Measurements from ENCODE around the gene CLASP2. TPM values are rescaled to one million over a fixed set of nuclear protein-coding genes. Genes with fewer than 3 reads are reported as not detected.

Gene CLASP2
- polyA plus RNA-seq, 1 donor (not counting 4 experiments of a cell fraction or from before 2014, with no cell fraction given): 49.5 TPM

DNA sequence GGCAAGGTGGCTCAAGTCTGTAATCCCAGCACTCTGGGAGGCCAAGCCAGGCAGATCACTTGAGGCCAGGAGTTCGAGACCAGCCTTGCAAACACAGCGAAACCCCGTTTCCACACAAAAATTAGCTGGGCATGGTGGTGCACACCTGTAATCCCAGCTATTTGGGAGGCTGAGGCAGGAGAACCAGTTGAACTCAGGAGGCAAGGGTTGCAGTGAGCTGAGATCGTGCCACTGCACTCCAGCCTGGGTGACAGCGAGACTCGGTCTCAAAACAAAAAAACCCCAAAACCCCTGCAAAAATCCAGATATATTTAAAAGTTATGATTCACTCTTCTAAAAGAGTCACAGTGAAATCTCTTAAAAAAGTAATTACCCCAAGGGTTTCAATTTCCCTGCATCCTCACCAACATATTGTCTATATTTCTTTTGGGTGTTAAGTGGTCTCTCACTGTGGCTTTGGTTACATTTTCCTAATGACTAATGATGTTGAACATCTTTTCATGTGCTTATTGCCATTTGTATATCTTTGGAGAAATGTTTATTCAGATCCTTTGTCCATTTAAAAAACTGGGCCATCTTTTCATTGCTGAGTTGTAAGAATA lies 204.7 kb downstream of the CLASP2 start:
- TF ChIP-seq, protein P1, sequence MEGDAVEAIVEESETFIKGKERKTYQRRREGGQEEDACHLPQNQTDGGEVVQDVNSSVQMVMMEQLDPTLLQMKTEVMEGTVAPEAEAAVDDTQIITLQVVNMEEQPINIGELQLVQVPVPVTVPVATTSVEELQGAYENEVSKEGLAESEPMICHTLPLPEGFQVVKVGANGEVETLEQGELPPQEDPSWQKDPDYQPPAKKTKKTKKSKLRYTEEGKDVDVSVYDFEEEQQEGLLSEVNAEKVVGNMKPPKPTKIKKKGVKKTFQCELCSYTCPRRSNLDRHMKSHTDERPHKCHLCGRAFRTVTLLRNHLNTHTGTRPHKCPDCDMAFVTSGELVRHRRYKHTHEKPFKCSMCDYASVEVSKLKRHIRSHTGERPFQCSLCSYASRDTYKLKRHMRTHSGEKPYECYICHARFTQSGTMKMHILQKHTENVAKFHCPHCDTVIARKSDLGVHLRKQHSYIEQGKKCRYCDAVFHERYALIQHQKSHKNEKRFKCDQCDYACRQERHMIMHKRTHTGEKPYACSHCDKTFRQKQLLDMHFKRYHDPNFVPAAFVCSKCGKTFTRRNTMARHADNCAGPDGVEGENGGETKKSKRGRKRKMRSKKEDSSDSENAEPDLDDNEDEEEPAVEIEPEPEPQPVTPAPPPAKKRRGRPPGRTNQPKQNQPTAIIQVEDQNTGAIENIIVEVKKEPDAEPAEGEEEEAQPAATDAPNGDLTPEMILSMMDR (optimal IDR thresholded peaks at IDR 0.05 in 1 of 3, IDR thresholded peaks at IDR 0.05 in 1 of 3, conservative IDR thresholded peaks at IDR 0.05 in 1 of 3; ENCODE audit: extremely low read depth in 1 of 3, insufficient read depth in 2 of 3, low read length in 3 of 3): no peak
- TF ChIP-seq EZH2 (IDR thresholded peaks at IDR 0.05; ENCODE audit: low read length): no peak
- H2AFZ ChIP-seq (ENCODE audit: control insufficient read depth, low read length): no peak overlapping the region
- no peak overlapping the region for H3K9ac ChIP-seq (ENCODE audit: control insufficient read depth, extremely low read depth, insufficient read depth, low read length)
- H3K36me3 ChIP-seq (ENCODE audit: control insufficient read depth in 2 of 2, extremely low read depth in 1 of 2, insufficient read depth in 2 of 2, low read length in 2 of 2): peaks cover 2 to 3% of the 10 kb centered on the region in 2 experiments
- DNase-seq (ENCODE audit: low read depth, low spot score) (no peak), FAIRE-seq (no peak)
- no peaks in the 10 kb centered on the region for H3K9me1 ChIP-seq (ENCODE audit: control insufficient read depth, extremely low read depth, insufficient read depth, low read length)
- H3K4me3 ChIP-seq (ENCODE audit: control insufficient read depth in 2 of 3, extremely low read depth in 1 of 3, insufficient read depth in 2 of 3, low read depth in 1 of 3, low read length in 3 of 3): no peak overlapping the region
- H4K20me1 ChIP-seq (ENCODE audit: control insufficient read depth, extremely low read depth, insufficient read depth, low read length): no peaks in the 10 kb centered on the region
- H3K4me1 ChIP-seq (ENCODE audit: control insufficient read depth, extremely low read depth, insufficient read depth, low read length): no peaks in the 10 kb centered on the region
- H3K9me3 ChIP-seq (ENCODE audit: control insufficient read depth, low read depth, low read length): no peaks in the 10 kb centered on the region
- H3K27ac ChIP-seq (ENCODE audit: control insufficient read depth, insufficient read depth, low read length): no peak overlapping the region
- dilution Hi-C loops (cut with MboI; ENCODE audit: extremely low pct_ligation_motif_present, low sequenced_read_pairs): no loop called here
- no peaks in the 10 kb centered on the region for H3K79me2 ChIP-seq (ENCODE audit: control insufficient read depth, insufficient read depth, low read length)
- no peaks in the 10 kb centered on the region for H3K27me3 ChIP-seq (ENCODE audit: control insufficient read depth, extremely low read depth, insufficient read depth, low read length)
- no peak overlapping the region for H3K4me2 ChIP-seq (ENCODE audit: control insufficient read depth, extremely low read depth, insufficient read depth, low read depth, low read length)

DNA sequence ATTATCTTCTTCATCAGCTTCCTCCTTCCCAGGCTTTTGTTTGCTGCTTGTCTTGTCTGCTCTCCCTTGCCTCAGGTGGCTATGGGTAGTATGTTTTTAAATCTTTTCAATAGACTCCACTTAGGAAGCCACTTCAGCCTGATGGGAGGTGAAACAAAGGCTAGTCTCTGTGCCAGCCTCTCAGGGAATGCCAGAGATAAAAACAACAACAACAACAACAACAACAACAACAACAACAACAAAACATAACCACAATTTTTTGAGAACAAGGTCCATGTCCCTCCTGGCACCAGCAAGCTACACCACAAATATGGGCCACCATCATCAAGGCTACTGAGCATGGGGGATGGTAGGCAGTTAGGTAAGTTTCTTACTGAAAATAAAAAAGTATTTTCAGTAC lies 213.0 kb downstream of the CLASP2 start:
- Histone ChIP-seq H3K27ac (ENCODE audit: control insufficient read depth, insufficient read depth, low read length) (no peak overlapping the region), H3K4me3 (ENCODE audit: control insufficient read depth in 2 of 3, extremely low read depth in 1 of 3, insufficient read depth in 2 of 3, low read depth in 1 of 3, low read length in 3 of 3) (no peak overlapping the region), H3K4me1 (ENCODE audit: control insufficient read depth, extremely low read depth, insufficient read depth, low read length) (no peaks in the 10 kb centered on the region), H2AFZ (ENCODE audit: control insufficient read depth, low read length) (no peak overlapping the region), H3K9ac (ENCODE audit: control insufficient read depth, extremely low read depth, insufficient read depth, low read length) (no peak overlapping the region), H3K9me3 (ENCODE audit: control insufficient read depth, low read depth, low read length) (no peaks in the 10 kb centered on the region), H3K9me1 (ENCODE audit: control insufficient read depth, extremely low read depth, insufficient read depth, low read length) (no peaks in the 10 kb centered on the region), H3K79me2 (ENCODE audit: control insufficient read depth, insufficient read depth, low read length) (no peaks in the 10 kb centered on the region), H3K27me3 (ENCODE audit: control insufficient read depth, extremely low read depth, insufficient read depth, low read length) (no peaks in the 10 kb centered on the region), H3K36me3 (ENCODE audit: control insufficient read depth in 2 of 2, extremely low read depth in 1 of 2, insufficient read depth in 2 of 2, low read length in 2 of 2) (peaks cover 7 to 11% of the 10 kb centered on the region in 2 experiments), H3K4me2 (ENCODE audit: control insufficient read depth, extremely low read depth, insufficient read depth, low read depth, low read length) (no peak overlapping the region), H4K20me1 (ENCODE audit: control insufficient read depth, extremely low read depth, insufficient read depth, low read length) (no peaks in the 10 kb centered on the region)
- DNase-seq (ENCODE audit: low read depth, low spot score) (no peak), FAIRE-seq (no peak)
- dilution Hi-C loops (cut with MboI; ENCODE audit: extremely low pct_ligation_motif_present, low sequenced_read_pairs): no loop called here
- TF ChIP-seq, protein P1 (optimal IDR thresholded peaks at IDR 0.05 in 1 of 3, IDR thresholded peaks at IDR 0.05 in 1 of 3, conservative IDR thresholded peaks at IDR 0.05 in 1 of 3; ENCODE audit: extremely low read depth in 1 of 3, insufficient read depth in 2 of 3, low read length in 3 of 3): no peak
- no peak for TF ChIP-seq EZH2 (IDR thresholded peaks at IDR 0.05; ENCODE audit: low read length)

All from keratinocyte (primary cell).